SU-DHL-6 (cell line): ENCODE measurements around the gene UCP2.

ENCODE experiments used
- H2AFZ ChIP-seq: fragments of 200-600 bp; sonication (generic); 2 replicates; pipeline ENCODE4 v1.6.1; 2014; ENCODE audit warnings: low read depth, mild to moderate bottlenecking, moderate library complexity, mixed read lengths, antibody characterized with exemption, low read length; ENCODE audit not compliant: severe bottlenecking
- H3F3A ChIP-seq: fragments of 200-600 bp; shearing (Covaris generic); 2 replicates; pipeline ENCODE4 v1.6.0; 2016; ENCODE audit warnings: antibody characterized with exemption, mild to moderate bottlenecking; ENCODE audit not compliant: insufficient read depth
- H3K27ac ChIP-seq: fragments of 200-600 bp; sonication (generic); 2 replicates; pipeline ENCODE4 v1.5.1; 2016; ENCODE audit warnings: low read depth, mild to moderate bottlenecking, low read length, moderate library complexity, mixed read lengths
- H3K27me3 ChIP-seq: fragments of 200-600 bp; sonication (generic), shearing (Covaris generic); 2 replicates; pipeline ENCODE4 v1.6.0; 2014; ENCODE audit warnings: mild to moderate bottlenecking, low read length
- H3K36me3 ChIP-seq: fragments of 200-600 bp; sonication (generic); 2 replicates; pipeline ENCODE4 v1.6.1; 2014; ENCODE audit warnings: mild to moderate bottlenecking, low read length, mixed read lengths
- H3K4me2 ChIP-seq: fragments of 300-600, 200-600 bp; shearing (Covaris generic), sonication (generic); 2 replicates; pipeline ENCODE4 v1.6.0; 2014; ENCODE audit warnings: low read length, low read depth, mild to moderate bottlenecking; ENCODE audit not compliant: poor library complexity, severe bottlenecking
- H3K4me3 ChIP-seq: fragments of 200-600 bp; sonication (generic); 2 replicates; pipeline ENCODE4 v1.5.1; 2014; ENCODE audit warnings: antibody characterized with exemption, low read length, mild to moderate bottlenecking, mixed read lengths; ENCODE audit not compliant: insufficient read depth, poor library complexity, severe bottlenecking
- H3K79me2 ChIP-seq: fragments of 200-600 bp; sonication (generic); 2 replicates; pipeline ENCODE4 v1.6.1; 2014; ENCODE audit warnings: mild to moderate bottlenecking, low read length, moderate library complexity; ENCODE audit not compliant: insufficient read depth
- H3K9ac ChIP-seq: fragments of 200-600 bp; sonication (generic); 2 replicates; pipeline ENCODE4 v1.7.0; 2014; ENCODE audit warnings: mild to moderate bottlenecking, low read length
- H3K9me2 ChIP-seq: fragments of 200-600 bp; sonication (generic); replicated peaks from 2 replicates; pipeline ENCODE4 v1.6.1; 2014; ENCODE audit warnings: low read length; ENCODE audit not compliant: insufficient read depth
- H3K9me3 ChIP-seq: fragments of 200-600 bp; sonication (generic); 2 replicates; pipeline ENCODE4 v1.6.1; 2014; ENCODE audit warnings: low read length, mixed read lengths; ENCODE audit not compliant: insufficient read depth
- H4K20me1 ChIP-seq: fragments of 200-600 bp; sonication (generic); 2 replicates; pipeline ENCODE4 v1.6.1; 2014; ENCODE audit warnings: low read depth, mild to moderate bottlenecking, antibody characterized with exemption, low read length, moderate library complexity, mixed read lengths
- CTCF ChIP-seq: fragments of 200-600 bp; sonication (generic); IDR thresholded peaks from one replicate; pipeline ENCODE4 v1.5.1; 2017; ENCODE audit warnings: antibody characterized with exemption, mild to moderate bottlenecking, low read length, moderate library complexity; ENCODE audit not compliant: insufficient read depth, poor library complexity, severe bottlenecking
- EZH2phosphoT487 ChIP-seq: fragments of 200-600 bp; sonication (generic), shearing (Covaris generic); conservative IDR thresholded peaks from 2 replicates; pipeline ENCODE4 v1.6.1; 2018; ENCODE audit warnings: mild to moderate bottlenecking, antibody characterized with exemption, low read length, moderate library complexity, mixed read lengths

Gene UCP2

GRCh38 chr11:73980001-73980961 lies 2.4 kb downstream of the UCP2 start:
- no peaks in the 10 kb centered on the region for H3K9me2 ChIP-seq
- H3K9ac ChIP-seq = peak overlapping the region; percentile 95
- peaks cover 22% of the 10 kb centered on the region for H3K79me2 ChIP-seq
- no peaks in the 10 kb centered on the region for H3K27me3 ChIP-seq
- no peak overlapping the region for H2AFZ ChIP-seq
- TF ChIP-seq CTCF (no peak), EZH2phosphoT487 (no peak)
- peaks cover 25% of the 10 kb centered on the region for H3K36me3 ChIP-seq
- peak overlapping the region; percentile 90 for H3K27ac ChIP-seq
- 0 out of 2 replicates have a peak, but pooled peaks cover 3% of the 10 kb centered on the region for H4K20me1 ChIP-seq
- H3F3A ChIP-seq = peaks cover 11% of the 10 kb centered on the region
- H3K4me3 ChIP-seq = peak overlapping the region; percentile 87
- H3K9me3 ChIP-seq = no peaks in the 10 kb centered on the region
- H3K4me2 ChIP-seq = peak overlapping the region; percentile 88

GRCh38 chr11:73978576-73979086 lies 4.0 kb downstream of the UCP2 start:
- no peak overlapping the region for H3K4me3 ChIP-seq
- H3K36me3 ChIP-seq = peaks cover 25% of the 10 kb centered on the region
- H3K27ac ChIP-seq = no peak overlapping the region
- TF ChIP-seq CTCF (no peak), EZH2phosphoT487 (no peak)
- H2AFZ ChIP-seq = no peak overlapping the region
- no peaks in the 10 kb centered on the region for H3K9me3 ChIP-seq
- H3K4me2 ChIP-seq = no peak overlapping the region
- peaks cover 22% of the 10 kb centered on the region for H3K79me2 ChIP-seq
- no peaks in the 10 kb centered on the region for H3K27me3 ChIP-seq
- H4K20me1 ChIP-seq = 0 out of 2 replicates have a peak, but pooled peaks cover 3% of the 10 kb centered on the region
- no peak overlapping the region for H3K9ac ChIP-seq
- H3K9me2 ChIP-seq = no peaks in the 10 kb centered on the region
- H3F3A ChIP-seq = peaks cover 11% of the 10 kb centered on the region

DNA sequence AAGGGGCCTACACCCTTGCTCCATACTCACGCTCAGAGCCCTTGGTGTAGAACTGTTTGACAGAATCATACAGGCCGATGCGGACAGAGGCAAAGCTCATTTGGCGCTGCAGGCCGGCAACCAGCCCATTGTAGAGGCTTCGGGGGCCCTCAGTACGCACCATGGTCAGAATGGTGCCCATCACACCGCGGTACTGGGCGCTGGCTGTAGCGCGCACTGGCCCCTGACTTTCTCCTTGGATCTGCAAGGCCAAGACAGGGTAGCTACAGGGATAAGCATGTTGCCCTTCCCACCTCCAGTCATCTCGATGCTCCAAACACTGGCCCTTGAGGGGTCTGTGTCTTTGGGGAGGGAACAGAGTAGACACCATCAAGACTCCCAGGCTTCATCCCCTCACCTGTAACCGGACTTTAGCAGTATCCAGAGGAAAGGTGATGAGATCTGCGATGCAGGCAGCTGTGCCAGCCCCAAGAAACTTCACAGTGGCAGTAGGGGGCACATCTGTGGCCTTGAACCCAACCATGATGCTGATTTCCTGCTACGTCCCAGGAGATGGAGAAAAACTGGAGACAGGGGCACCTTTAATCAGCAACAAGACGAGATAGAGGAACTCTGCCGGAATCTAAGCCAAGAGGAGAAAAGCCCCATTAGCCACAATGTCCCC lies 4.7 kb downstream of the UCP2 start:
- 0 out of 2 replicates have a peak, but pooled peaks cover 3% of the 10 kb centered on the region for H4K20me1 ChIP-seq
- H3K27ac ChIP-seq = no peak overlapping the region
- H3K27me3 ChIP-seq = no peaks in the 10 kb centered on the region
- peaks cover 22% of the 10 kb centered on the region for H3K79me2 ChIP-seq
- H3K9me2 ChIP-seq = no peaks in the 10 kb centered on the region
- no peak overlapping the region for H3K9ac ChIP-seq
- TF ChIP-seq EZH2phosphoT487 (no peak), CTCF (no peak)
- peaks cover 11% of the 10 kb centered on the region for H3F3A ChIP-seq
- H3K36me3 ChIP-seq = peaks cover 25% of the 10 kb centered on the region
- no peak overlapping the region for H3K4me3 ChIP-seq
- H3K9me3 ChIP-seq = no peaks in the 10 kb centered on the region
- H2AFZ ChIP-seq = no peak overlapping the region
- H3K4me2 ChIP-seq = no peak overlapping the region
